Posterior cingulate gyrus (tissue), 11 donors: ENCODE results near the gene TRIP11.

ENCODE experiments used
- DNase-seq, 10 donors: peaks; one replicate each; pipeline versions ENCODE4 v3.0.0 to v3.0.0-alpha.2; 2020 to 2021; ENCODE audit warnings: mixed read lengths in 3 of 10
- intact Hi-C: fragments of 100-400 bp; cut with DNase I; formaldehyde crosslinking; loops from one replicate; pipeline ENCODE4 v1.15.1; 2023

The TRIP11 gene

DNA sequence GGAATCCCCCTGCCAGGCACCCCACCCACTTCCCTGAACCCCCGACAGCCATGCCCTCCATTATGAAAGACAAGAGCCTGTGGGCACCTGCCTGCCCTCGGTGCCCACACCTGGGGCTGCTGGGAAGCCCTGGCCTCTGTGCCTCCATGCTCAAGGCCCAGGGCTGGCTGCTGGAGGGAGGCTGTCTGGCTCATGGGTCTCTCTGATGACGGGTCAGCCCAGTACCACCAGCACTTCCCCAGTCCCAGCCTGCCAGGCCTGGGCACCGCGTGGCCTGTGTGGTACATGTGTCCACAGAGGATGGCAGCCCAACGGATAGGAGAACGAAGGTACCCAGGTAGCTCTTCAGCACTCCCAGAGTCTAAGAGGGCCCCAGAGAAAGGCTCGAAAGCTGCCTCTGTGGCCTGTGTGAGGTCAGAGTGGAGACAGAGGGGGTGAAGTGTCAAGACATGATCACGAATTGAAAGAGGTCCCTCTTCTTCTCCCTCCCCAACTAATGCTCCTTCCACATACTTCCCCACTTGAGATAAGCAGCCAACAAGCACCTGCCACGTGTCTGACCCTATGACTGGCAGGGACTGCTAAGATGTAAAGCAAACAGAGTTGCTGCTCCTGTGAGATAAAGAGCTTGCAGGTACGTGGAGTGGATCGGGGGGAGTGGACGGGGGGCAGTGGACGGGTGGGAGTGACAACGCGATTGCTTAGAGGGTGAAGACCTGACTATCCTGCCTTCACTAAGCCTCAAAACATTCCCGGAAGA is 113.5 kb downstream of the TRIP11 start:
- intact Hi-C loops: no loop called here
- DNase-seq: no peak

DNA sequence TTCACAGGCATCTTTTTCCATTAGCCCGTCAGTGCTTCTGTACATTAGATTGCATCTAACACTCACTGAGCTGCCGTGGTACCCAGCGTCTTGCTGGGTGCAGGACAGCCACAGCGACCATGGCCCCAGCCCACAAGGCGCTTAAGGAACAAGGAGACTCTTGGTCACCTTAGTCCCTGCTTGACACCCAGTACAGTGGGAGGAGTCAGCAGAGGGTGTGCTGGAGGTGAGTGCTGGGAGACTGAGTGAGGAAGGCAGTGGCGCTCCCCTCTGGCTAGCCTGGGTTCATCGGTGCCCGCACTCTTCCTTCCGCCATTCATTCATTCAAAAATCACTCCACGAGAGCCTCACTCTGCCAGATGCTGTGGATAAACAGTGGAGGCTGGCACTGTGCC is 114.1 kb downstream of the TRIP11 start:
- intact Hi-C loops: no loop called here
- no peak for DNase-seq

DNA sequence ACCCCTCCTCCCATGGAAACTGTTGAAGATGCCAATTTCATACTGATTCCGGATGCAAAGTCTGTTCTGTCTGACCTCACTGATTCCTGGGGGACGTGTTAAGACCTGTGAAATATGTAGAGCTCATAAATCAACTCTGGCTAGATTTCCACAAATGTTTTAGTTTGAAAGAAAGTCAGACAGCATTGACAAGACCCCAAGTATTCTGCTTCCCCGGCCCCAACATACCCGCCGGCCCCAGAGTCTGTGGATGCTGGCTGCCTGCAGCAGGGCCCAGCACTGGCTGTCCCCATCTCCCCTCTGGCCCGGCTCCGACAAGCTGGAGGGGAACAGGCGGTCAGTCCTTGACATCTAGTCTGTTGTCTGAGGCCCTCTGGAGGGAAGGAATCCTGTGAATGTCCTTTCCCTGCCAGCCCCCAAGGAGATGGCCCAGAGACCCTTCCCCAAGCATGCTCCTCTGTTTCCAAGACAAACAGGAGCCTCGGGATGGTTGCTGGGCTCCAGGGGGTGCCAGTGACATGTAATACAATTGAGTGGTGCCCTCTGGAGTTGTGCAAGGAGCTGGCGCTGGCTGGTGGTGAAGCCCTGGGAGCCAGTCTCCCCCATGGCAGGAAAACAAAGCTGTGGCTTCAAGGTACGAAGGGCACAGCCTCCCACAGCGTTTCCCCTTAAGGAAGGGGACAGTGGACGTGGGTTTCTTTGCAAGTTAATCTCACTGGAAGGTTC is 114.7 kb downstream of the TRIP11 start:
- intact Hi-C loops: no loop called here
- no peak for DNase-seq

DNA sequence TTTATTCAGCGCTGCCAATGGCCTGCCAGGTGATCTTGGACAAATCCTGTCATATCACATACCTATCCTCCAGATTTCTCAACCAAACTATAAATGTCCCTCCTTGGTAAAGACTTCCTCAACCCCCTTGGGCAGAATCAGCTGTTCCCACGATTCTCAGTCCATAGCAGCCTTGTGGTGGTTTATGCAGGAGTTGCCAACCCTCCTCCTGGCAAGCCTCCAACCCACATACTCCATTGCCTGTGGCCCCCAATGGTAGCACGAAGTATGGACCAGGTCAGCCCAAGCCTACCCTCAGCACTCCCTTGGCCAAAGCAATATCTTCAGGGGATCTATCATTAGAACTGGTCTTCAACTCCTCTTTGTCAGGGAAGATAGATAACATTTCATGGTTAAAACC is 119.3 kb downstream of the TRIP11 start:
- DNase-seq: no peak
- intact Hi-C loops: no loop called here

DNA sequence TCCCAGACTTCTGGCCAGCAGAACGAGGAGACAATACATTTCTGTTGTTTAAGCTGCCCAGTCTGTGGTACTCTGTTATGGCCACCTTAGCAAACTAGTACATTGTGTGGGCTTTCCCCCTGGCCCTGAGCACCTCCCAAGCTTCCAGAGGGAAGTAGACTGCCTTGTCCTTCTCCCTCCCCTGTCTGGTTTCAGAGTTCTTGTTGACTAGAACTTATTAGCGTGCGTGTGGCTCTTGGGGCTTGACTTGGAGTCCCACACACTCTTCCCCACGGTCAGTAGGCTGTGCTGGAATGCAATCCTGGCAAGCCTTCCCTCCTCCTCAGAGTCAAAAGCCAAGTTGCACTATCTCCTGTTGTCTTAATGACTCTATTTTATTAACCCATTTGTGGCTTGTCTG is 120.0 kb downstream of the TRIP11 start:
- no peak for DNase-seq
- intact Hi-C loops: loop anchor here (10.0 kb wide), 1 partner anchor 415 kb away; no protein-coding TSS in a partner anchor

DNA sequence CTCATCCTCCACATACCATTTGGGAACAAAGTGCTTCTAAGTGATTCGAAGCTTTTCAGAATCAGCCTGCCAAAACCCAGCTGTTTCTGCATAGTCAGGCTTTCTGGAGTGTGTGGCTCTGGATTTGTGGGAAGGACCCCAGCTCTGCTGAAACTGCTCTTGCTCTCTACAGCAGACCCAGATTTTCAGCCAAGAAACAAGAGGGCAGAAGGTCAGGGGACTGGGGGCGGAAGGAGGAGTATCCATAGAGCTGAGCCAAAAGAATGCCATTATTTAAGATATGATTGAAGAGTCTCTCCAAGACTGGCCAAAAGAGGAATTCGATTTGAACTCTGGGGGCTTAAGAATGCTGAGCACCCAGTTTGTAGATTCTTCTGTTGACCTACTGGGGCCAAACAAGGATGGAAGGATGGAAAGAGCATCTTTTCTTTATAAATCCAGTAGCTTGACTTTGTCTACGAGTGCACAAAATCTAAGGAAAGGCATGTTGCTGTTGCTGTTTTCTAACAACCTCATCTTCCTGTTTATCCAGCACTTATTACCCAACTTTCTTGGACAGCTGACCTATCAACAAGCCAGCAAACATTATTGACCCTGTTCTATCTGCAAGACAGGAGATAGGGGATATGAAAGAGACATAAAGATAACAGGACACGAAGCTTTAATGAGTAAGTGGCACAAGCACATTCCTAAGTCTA is 121.5 kb downstream of the TRIP11 start:
- no peak for DNase-seq

More for the DNA sequence above, 121.5 kb downstream of the TRIP11 start:
- intact Hi-C loops: loop anchor here (10.0 kb wide), 1 partner anchor 414 kb away; no protein-coding TSS in a partner anchor
